ENCODE measurements around the gene SLC1A7.

- TF ChIP-seq CTCF (IDR thresholded peaks at IDR 0.05) = no peak
- TF ChIP-seq EZH2 (IDR thresholded peaks at IDR 0.05; ENCODE audit: borderline replicate concordance, insufficient read depth, low read depth, low read length, poor library complexity, severe bottlenecking) = no peak
Observed at GRCh38 chr1:53112271-53112774, 30.1 kb downstream of the SLC1A7 start.
